GM21786 (cell line): Measurements from ENCODE around the gene AIFM3.

Source experiments
- ATAC-seq: cut with Tn5 transposase; IDR thresholded peaks from one replicate; pipeline ENCODE4 v1.9.1; 2021; ENCODE audit not compliant: unreplicated experiment

The AIFM3 gene

DNA sequence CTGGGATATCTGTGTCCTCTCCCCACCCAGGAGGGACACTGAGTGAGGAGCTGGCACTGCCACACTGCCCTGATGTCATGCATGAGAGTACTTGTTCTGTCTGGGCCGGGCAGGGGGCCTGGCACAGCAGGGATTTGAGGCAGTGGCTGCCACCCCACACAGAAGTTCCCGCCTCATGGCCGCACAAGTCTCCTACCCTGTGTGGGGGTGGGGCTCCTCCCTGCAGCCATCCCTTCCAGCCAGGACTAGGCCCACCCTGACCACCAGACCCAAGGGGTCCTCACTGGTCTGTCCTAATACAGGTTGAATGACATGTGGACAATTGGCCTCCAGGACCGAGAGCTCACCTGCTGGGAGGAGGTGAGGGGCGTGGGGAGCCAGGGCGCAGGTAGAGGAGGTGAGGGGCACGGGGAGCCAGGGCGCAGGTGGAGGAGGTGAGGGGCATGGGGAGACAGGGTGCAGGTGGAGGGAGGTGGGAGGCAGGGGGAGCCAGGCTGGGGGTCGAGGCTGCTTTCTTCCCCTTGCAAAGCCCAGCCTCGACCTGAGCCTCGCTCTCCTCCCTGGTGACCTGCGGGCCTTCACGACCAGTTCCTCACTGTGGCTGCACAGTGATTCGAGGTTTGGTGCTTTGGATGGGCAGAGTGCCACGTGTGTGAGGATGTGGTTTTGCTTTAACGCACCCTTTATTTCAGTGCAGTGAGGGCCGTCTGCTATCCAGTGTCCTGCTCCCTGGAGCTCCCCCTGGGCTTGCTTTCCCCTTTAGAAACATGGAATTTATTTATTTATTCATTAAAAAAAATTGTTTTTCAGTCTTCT is 22.5 kb downstream of the AIFM3 start:
- no peak for ATAC-seq

GRCh38 chr22:20990184-20991180 is 23.4 kb downstream of the AIFM3 start:
- no peak for ATAC-seq

DNA sequence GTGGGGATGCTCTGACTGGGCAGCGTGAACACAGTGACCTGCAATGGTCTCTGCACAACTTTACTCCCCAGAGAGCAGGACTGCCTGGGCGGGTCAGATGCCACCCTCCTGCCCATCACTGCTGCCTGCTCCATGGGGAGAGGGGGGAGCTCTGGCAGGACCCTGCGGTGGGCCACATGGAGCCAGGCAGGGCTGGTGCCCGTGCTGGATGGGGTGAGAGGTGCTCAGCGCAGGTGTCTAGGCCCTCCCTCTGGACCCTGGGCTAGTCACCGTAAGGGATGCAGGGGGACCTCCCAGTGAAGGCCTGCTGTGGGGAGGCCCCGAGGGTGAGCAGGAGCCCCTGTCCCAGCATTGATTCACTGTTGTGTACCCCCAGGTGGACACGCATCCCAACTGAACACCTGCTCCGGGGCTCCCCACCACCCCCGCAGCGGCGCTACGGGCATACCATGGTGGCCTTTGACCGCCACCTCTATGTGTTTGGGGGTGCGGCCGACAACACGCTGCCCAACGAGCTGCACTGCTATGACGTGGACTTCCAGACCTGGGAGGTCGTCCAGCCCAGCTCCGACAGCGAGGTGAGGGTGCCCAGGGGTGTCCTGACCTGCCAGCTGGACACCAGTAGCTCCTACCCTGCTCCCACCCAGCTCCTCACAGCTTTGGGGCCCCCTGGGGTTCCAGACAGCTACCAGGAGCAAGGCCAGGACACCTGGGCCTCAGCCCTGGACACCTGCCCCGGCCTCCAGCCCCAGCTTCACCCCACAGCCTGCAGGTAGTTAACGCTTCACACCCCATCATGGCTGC is 24.4 kb downstream of the AIFM3 start:
- no peak for ATAC-seq

DNA sequence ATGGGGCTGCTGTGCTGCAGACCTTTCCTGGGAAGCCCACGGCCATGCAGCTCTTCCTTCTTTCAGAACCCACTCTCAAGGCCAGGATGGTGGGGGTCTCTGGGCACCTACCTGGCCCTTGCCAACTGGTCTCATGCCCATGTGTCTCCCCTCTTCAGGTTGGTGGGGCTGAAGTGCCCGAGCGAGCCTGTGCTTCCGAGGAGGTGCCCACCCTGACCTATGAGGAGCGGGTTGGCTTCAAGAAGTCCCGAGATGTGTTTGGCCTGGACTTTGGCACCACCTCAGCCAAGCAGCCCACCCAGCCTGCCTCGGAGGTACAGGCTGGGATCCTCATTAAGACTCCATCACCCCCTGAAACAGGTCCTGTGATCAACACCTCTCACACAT is 25.0 kb downstream of the AIFM3 start:
- no peak for ATAC-seq

DNA sequence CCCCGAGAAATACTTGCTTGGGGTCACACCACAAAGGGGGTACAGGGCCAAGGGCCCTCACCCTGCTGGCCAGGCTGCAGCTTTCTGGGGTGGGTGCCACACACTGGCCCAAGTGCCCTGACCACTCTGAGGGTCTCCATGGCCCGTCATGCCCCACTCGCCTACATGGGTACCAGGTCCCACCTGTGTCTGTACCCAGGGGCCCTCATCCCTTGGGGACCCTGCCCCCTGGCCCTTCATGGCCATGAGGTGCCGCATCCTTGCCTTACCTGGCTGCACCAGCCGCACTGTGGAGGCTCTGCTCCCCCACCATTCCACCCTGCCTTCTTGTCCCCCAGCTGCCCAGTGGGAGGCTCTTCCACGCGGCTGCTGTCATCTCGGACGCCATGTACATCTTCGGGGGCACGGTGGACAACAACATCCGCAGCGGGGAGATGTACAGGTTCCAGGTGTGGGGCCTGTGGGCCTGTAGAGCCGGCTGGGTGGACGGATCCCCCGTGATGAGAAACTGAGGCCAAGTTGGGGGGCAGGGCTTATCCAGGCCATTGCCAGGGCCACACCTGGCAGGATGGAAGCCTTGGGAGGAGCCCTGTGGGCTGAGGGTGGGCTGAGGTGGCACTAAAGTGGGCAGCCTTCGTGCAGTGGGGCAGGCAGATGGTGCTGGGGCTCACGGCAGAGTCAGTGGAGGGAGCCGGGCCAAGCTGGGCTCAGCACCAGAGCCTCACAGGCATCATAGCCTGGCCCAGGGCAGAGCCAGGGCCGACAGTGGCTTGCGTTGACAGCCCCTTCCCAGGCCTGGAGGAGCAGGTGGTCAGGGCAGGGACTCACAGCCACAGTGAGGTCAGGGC is 25.6 kb downstream of the AIFM3 start:
- ATAC-seq, result no peak

DNA sequence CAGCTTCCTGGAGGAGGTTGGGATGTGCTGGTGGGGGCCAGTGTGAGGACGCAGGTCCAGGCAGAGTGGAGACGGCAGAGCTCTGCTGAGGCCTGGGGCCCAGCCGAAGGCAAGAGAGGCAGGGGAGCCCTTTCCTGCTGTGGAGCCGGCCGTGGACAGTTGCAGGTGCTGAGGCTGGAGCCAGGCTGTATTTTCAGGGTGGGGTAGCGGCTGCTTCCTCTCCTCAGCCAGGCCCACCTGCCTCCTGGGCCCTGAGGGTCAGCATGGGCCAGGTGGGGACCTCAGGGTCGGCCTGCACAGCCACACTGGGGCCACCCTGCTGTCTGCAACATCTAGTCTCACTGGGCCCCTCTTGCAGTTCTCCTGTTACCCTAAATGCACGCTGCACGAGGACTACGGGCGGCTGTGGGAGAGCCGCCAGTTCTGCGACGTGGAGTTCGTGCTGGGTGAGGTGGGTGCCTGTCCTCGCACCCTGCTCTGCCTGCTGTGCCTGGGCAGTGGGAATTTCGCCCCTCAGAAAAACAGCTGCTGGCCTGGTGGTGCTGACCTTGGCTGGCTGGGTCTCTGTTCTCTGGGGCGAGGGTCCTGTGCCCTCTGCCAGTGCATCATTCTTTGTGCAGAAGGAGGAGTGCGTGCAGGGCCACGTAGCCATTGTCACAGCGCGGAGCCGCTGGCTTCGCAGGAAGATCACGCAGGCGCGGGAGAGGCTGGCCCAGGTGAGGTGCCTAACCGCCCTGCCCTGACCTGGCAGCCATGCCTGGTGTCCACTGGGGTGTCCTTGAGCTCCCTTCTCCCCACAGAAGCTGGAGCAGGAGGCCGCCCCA is 26.5 kb downstream of the AIFM3 start:
- no peak for ATAC-seq

- ATAC-seq, result no peak
These were observed 27.3 kb downstream of the AIFM3 start for GRCh38 chr22:20994128-20994901.

DNA sequence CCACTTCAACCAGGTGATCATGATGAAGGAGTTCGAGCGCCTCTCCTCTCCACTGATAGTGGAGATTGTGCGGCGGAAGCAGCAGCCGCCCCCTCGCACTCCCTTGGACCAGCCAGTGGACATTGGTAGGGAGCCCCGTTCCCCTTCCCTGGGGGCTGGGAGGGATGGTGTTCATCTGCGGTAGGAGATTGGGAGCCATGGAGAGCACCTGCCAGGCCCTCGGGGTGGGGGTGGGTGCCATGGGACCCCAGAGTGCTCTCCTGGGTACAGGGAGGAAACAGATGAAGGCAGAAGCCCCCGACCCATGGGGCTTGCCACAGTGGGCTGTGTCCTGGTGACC is 27.8 kb downstream of the AIFM3 start:
- ATAC-seq, result no peak

DNA sequence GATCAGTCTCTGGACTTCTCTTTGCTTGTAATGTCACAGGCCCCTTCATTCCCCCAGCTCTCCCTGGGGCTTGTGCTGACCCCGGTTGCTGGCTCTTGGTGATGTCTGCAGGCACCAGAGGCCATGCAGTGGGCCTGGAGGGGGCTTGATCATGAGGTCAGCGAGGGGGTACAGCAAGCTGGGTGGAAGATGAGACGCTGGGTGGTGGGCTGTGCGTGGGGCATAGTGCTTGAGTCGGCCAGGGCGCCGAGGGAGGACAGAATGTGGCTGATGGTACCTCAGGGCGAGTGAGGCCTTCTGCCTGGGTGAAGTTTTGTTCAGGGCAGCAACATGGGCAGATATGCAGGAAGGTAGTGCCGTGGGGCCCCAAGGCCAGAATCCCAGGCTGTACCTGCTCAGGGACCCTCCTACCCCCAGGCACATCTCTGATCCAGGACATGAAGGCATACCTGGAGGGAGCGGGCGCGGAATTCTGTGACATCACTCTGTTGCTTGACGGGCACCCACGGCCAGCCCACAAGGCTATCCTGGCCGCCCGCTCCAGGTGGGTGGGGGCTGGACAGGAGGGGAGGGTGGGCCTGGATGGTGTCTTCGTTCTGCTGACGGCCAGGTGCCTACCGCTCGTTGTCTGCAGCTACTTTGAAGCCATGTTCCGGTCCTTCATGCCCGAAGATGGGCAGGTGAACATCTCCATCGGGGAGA is 28.4 kb downstream of the AIFM3 start:
- ATAC-seq, result no peak

DNA sequence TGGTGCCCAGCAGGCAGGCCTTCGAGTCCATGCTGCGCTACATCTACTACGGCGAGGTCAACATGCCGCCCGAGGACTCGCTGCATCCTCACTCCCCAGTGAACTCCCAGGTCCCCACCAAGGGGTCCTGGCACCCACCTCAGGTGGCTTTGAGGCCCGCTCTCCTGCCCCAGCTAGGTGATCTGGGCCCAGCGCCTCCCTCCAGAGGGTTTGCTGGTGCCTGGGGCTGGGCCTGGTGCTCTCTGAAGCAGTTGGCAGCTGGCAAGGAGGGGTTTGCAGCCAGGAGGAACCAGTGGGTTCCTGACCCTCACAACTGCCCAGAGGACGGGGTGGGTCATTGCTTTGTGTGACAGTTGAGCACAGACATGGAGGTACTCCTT is 29.0 kb downstream of the AIFM3 start:
- ATAC-seq, result no peak

- ATAC-seq, result no peak
These were observed 29.8 kb downstream of the AIFM3 start for GRCh38 chr22:20996598-20997535.

- no peak for ATAC-seq
These were observed 30.6 kb downstream of the AIFM3 start for GRCh38 chr22:20997536-20998257.

DNA sequence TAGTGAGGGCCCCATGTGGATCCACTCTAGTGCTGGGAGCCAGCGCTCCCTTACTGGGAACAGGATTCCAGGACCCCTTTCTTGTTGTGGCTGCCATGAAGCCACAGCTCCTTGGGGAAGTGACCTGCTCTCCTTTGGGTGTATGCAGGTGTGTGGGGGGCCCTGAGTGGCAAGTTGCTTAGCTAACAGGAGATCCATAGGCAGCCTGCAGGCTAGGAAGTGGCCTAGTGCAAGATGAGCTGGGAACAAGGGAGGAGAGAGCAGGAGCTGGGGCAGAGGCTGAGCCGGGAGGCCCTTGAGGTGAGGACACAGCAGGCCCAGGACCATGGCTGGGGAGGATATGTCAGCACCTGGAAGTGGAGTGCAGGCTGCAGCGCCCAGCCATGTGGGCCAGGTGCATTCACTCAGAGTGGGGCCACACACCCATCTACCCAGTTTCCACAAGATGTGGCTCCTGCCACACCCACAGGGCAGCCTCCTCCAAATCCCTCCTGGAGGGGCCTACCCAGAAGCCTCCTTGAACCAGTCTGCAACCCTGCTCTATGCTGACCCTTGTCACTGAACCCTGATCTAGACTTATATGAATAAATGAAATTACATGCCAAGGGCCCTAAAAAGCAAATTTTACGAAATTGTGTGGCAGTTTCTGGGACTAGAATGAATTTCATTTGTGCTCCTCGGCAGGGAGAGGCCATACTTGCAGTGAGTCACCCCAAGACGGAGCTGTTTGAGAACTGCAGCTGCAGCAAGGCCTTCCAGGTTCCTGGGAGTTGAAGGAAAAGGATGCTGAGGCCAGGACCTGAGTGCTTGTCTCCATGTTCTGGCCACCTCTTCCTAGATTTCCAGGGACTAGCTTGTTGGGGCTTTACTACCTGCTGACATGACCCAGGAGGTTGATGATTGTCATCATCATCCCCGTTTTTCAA is 31.6 kb downstream of the AIFM3 start:
- no peak for ATAC-seq

- no peak for ATAC-seq
These were observed 32.5 kb downstream of the AIFM3 start for GRCh38 chr22:20999350-21000206.
